Right ventricle myocardium superior (tissue), 1 donor: ENCODE measurements around the gene HTRA3. TPM values are rescaled to one million over a fixed set of nuclear protein-coding genes. Genes with fewer than 3 reads are reported as not detected.
"Not testable (repeated sequence)": the region's sequence is repeated elsewhere in the genome, so short reads cannot be mapped to it uniquely, and the experiment has no call there.

Experiments used
- ATAC-seq: fragments of 200-7000 bp; cut with Tn5 transposase; one replicate; pipeline ENCODE4 v1.9.1; 2020; ENCODE audit warnings: mild to moderate bottlenecking; ENCODE audit not compliant: poor library complexity
- DNase-seq: peaks from one replicate; pipeline ENCODE4 v3.0.0-alpha.2; 2020
- intact Hi-C: fragments of 100-400 bp; cut with DNase I; formaldehyde crosslinking; loops from one replicate; pipeline ENCODE4 v1.11.2; 2022
- total RNA-seq: library from RNA; stranded (reverse); fragmentation: NEBNext Ultra II Directional; extraction: Animal tissue kit (Norgen Biotek cat#: 25700); gene quantifications from one replicate; pipeline ENCODE4 v1.2.1, GENCODE V29; 2021
- donor health status: DM: no; HTN: yes; CAD: no; lungs with severe emphysema.

The HTRA3 gene
- total RNA-seq, 1 donor from 2014 or later: 123 TPM

- intact Hi-C loops: no loop called here
- DNase-seq (peak; percentile 6), ATAC-seq (no peak)
Observed at GRCh38 chr4:8326206-8326605, 56.7 kb downstream of the HTRA3 start.

DNA sequence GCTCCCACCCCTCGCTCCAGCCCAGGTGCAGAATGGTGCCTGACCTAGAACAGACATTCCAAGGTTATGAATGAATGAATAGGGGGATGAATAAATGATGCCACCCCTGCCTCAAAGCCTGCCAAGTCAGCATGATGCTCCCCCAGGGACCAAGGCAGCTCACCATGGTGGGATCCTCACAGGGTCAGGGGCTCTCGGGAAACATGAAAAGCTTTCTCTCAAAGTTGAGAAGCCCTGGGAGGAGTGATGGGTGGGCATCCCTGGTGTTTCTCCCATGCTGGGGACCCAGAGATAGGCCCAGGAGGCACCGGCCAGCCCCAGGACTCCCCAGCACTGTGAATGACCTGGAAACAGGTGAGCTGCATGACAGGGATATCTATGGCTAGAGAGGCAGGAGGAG, 58.9 kb downstream of the HTRA3 start:
- ATAC-seq (no peak), DNase-seq (peak; percentile 11)
- intact Hi-C loops: no loop called here

- no peak for ATAC-seq
- intact Hi-C loops: no loop called here
- peak; percentile 24 for DNase-seq
Observed at GRCh38 chr4:8328866-8329559, 59.5 kb downstream of the HTRA3 start.

DNA sequence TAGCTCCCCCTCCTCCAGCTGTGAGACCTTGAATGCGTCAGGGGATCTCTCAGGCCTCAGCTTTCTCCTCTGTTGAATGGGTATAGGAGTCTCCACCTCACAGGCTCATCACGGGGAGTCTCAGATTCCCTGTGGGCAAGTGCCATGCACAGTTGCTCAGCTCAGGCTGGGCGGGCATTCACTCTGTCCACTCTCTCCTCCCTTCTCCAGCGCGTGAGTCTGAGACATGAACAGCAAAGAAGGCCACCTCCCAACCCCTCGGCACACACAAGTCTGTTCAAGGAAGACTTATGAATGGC, 60.0 kb downstream of the HTRA3 start:
- DNase-seq: peak; percentile 35
- no peak for ATAC-seq
- intact Hi-C loops: no loop called here

DNA sequence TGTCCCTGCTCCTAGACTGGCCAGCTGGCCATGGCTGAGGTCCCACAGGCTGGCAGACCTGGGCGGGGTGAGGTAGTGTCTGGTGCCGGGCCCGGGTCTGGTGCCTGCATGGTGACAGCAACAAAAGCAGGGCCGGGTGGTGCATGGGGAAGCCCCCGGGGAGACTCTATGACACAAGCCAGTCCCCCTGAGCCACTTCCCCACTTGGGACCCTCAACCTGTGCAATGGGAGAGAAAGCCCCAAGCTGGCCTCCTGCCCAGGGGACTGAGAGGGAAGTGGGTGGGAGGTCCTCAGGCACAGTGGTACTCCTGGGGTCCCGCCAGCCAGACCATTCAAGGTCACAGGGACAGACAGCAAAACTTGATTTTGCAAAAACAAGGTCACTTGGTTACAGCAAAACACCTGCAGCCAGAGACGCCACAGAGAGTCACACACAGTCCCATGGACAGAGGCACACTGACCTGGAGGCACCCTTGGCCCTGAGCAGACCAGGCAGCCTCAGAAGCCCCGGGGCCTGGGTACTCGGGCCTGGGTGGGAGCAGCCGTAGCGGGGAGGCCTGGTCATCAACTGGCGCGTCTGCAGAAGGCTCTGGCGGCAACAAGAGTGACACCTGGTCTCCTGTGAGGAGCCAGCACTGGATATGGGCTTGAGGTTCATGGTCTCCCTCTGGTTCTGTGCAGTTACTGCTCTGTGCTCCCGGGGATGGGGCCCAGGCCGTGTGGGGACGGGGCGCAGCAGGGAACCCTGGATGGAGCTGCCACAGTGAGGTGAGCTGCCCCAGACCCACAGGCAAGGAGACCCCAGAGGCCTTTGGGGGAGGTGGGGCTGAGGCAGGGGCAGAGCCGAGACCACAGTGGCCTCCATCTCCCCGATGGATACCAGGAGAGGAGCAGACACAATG, 60.6 kb downstream of the HTRA3 start:
- ATAC-seq (peak; percentile 44), DNase-seq (peak; percentile 42)
- intact Hi-C loops: no loop called here

DNA sequence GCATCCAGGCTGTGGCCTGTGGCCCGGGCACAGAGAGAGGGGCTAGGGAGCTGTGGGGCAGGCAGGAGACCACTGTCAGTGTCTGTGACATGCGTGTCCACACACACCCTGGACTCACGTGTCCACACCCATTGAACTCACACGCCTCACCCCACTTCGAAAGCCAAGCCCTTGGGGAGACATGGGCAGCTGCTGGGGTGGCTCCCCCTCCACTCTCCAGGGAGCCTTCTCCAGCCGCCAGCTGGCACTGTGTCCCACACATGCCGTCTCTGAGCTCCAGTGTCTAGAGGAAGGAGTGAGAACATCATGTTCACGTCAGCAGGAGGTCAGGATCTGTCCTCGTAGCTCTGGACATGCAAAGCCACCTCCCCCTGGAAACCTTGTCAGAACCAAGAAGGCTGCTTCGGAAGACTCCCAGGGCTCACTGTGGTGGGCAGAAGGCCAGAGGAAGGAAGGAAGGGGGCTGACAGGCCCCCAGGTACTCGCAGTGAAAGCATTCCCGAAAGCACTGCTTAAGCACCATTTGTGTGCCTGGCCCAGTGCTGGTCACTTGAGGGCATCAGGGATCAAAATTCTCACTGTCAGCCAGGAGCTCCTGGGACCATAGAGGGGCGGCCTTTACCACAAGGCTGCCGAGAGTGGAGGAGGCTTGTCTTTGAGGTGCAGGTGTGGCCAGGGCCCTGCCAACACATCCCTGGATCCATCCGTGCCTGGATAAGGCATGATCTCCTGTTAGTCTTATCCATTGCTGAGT, 61.4 kb downstream of the HTRA3 start:
- ATAC-seq (peak; percentile 95), DNase-seq (peak; percentile 89)
- intact Hi-C loops: no loop called here

GRCh38 chr4:8331575-8331955, 62.0 kb downstream of the HTRA3 start:
- ATAC-seq (no peak), DNase-seq (peak; percentile 32)
- intact Hi-C loops: no loop called here

DNA sequence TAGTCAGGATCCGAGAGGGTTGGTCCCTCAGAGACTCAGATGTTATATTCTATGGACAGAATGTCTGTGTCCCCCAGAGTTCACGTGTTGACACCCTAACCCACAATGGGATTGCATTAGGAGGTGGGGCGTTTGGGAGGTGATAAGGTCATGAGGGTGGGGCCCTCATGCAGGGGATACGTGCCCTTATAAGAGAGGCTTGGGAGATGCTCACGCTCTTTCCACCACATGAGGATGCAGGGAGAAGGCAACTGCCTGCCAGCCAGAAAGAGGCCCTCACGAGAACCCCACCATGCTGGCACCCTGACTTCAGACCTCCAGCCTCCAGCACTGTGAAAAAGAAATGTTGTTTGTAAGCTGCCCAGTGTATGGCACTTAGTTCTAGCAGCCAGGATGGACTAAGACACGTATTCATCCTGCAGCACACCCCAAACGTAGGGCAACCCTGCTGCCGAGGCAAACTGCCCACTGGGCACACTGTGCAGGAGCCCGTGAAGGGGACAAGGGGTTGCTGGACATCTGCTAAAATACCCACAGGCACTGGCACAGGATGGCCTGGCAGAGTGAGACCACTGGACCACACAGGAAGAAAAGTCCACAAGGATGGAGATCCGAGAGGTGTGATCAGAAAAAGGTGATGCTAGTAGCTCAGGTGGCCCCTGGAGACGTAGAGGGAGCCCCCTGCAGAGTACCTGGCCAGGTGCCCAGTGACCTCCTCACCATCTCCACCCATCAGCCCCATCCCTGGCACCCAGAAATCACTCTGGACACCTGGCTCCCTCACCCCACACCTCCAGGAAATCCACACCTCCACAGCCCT, 62.7 kb downstream of the HTRA3 start:
- peak; percentile 22 for DNase-seq
- intact Hi-C loops: no loop called here
- ATAC-seq: no peak

DNA sequence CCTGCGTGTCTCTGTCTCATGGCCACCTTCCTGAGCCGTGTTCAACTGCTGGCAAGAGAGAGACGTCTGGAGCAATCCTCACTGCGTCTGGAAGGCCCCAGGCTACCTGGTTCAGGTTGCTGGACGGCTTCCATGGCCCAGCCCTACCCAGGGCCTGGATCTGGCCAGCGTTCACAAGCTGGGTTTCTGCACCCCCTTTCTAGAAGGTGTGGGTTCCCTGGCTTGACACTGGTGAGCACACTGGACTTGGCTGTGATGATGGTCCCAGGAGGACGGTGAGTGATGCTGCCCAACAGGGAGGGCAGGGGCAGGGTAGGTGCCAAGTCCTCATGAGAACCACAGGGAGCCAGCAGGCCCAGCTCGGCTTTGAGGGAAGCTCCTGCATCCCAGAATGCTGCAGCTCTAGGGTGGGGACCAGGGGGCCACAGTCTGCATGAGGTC, 63.4 kb downstream of the HTRA3 start:
- intact Hi-C loops: no loop called here
- no peak for ATAC-seq
- DNase-seq: peak; percentile 30

DNA sequence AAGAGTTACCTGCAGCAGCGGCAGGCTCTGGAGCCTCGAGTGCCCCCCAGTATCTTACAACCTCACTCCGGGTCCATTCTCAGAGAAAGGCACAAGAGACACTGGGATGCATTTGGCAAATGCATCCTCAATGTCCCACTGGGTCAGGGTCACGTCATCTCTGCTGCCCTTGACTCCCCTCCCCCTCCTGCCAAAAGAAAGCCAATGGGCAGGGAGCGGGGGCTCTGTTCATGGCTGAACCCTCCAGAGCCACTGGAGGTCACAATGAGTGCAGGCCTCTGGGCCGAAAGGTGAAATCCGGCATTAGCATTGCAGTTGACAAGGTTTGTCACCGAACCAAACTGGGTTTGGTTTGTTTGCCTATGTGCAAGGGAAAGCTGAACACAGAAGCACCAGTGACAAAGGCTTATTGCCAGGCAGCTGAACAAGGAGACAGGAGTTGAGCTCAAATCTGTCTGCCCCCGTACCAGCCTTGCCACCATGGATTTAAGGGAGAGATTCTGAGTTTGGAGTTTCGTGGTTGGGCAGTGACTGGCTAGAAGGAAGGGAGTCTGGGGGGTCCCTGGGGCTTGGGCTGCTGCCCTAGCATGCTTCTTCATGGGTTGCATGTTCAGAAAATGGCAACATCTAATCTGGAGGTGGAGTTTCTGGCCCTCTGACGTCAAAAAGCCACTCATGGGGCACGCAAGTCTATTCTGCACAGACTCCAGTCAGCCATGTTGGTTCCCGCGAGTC, 64.3 kb downstream of the HTRA3 start:
- ATAC-seq: no peak
- peak; percentile 0 for DNase-seq
- intact Hi-C loops: no loop called here

- DNase-seq (peak; percentile 7), ATAC-seq (no peak)
- intact Hi-C loops: no loop called here
Observed at GRCh38 chr4:8334786-8335460, 65.4 kb downstream of the HTRA3 start.

GRCh38 chr4:8335848-8336247, 66.3 kb downstream of the HTRA3 start:
- no peak for DNase-seq
- intact Hi-C loops: no loop called here
- no peak for ATAC-seq

DNA sequence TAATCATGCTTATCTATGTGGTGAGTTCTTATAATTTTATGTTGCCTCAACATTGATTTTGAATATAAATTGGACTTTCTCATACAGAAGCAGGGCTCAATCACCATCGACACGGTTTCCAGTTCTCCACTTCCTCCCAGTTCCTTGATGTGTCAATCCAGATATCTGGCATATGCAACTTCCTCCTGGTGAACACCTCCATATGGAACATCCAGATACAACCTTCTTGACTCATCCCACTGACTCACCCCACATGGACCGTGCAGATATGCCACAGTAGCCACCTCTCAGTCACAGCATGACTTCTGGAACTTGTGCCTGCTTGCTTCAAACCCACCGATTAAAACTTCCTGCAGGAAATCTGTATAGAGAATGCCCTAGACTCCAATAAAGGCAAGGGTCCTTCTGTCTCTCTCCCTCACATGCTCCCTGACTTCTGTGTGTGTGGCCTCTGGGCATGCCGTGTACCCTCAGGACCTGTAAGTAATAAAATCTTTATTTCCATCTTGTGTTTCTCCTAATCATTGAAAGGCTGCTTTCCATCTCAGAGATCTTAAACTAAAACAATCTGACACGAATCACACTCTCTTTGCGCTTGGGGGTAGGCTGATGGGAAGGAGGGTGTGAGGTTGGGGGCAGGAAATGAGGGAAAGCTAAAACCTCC, 67.0 kb downstream of the HTRA3 start:
- DNase-seq (no peak), ATAC-seq (no peak)

GRCh38 chr4:8338351-8338961, 68.9 kb downstream of the HTRA3 start:
- no peak for DNase-seq
- ATAC-seq: no peak
- intact Hi-C loops: no loop called here

More for the DNA sequence above, 67.0 kb downstream of the HTRA3 start:
- intact Hi-C loops: no loop called here

- intact Hi-C loops: loop anchor here (10.0 kb wide), 1 partner anchor 54 kb away; no protein-coding TSS in a partner anchor
- peak; percentile 93 for ATAC-seq
Observed at GRCh38 chr4:8340781-8341241, 71.3 kb downstream of the HTRA3 start.

DNA sequence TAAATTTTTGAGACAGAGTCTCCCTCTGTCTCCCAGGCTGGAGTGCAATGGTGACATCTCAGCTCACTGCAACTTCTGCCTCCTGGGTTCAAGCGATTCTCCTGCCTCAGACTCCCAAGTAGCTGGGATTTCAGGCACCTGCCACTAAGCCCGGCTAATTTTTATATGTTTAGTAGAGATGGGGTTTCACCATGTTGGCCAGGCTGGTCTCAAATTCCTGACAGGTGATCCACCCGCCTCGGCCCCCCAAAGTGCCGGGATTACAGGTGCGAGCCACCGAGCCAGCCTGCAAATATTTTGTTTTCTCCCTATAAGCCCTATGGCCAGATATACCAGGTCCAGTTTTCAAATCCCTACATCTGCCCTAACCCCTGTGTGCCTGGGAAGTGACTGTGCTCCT, 71.7 kb downstream of the HTRA3 start:
- intact Hi-C loops: loop anchor here (10.0 kb wide), 1 partner anchor 54 kb away; no protein-coding TSS in a partner anchor
- ATAC-seq: not testable (repeated sequence)
- DNase-seq: peak; percentile 31

More at GRCh38 chr4:8340781-8341241, 71.3 kb downstream of the HTRA3 start:
- peak; percentile 94 for DNase-seq
